Small intestine (tissue), 7 donors: Measurements from ENCODE around the gene QRICH2. TPM values are rescaled to one million over a fixed set of nuclear protein-coding genes. Genes with fewer than 3 reads are reported as not detected.
"Not testable (repeated sequence)": the region's sequence is repeated elsewhere in the genome, so short reads cannot be mapped to it uniquely, and the experiment has no call there.

Source experiments
- DNase-seq, 2 donors: peaks; one replicate each; pipeline versions ENCODE4 v3.0.0 to v3.0.0-alpha.2; 2013
- FAIRE-seq: peaks from 2 replicates; lab custom pipeline; 2012; peaks lifted over from hg19 to GRCh38; lab: Jason Lieb, UNC
- H3K27ac ChIP-seq, 3 donors: one replicate each; pipeline ENCODE4 v1.5.1; 2013; ENCODE audit warnings: low read length in 2 of 3, mild to moderate bottlenecking in 2 of 3, control low read depth in 1 of 3, inconsistent platforms in 1 of 3, low read depth in 1 of 3, moderate library complexity in 1 of 3
- H3K27me3 ChIP-seq, 3 donors: one replicate each; pipeline ENCODE4 v1.6.1; 2013; ENCODE audit warnings: low read length in 3 of 3, inconsistent platforms in 1 of 3; ENCODE audit not compliant: control insufficient read depth in 3 of 3, insufficient read depth in 3 of 3
- H3K36me3 ChIP-seq, 3 donors: one replicate each; pipeline ENCODE4 v1.6.1; 2013; ENCODE audit warnings: low read length in 3 of 3, inconsistent platforms in 1 of 3, low read depth in 1 of 3, mild to moderate bottlenecking in 1 of 3, moderate library complexity in 1 of 3; ENCODE audit not compliant: control insufficient read depth in 3 of 3, insufficient read depth in 2 of 3
- H3K4me1 ChIP-seq, 3 donors: one replicate each; pipeline ENCODE4 v1.6.1; 2013; ENCODE audit warnings: low read length in 2 of 3, inconsistent platforms in 1 of 3, low read depth in 1 of 3, mild to moderate bottlenecking in 1 of 3, moderate library complexity in 1 of 3; ENCODE audit not compliant: control insufficient read depth in 3 of 3, insufficient read depth in 2 of 3
- H3K4me3 ChIP-seq, 3 donors: one replicate each; pipeline ENCODE4 v1.5.1; 2013; ENCODE audit warnings: low read length in 3 of 3, control low read depth in 1 of 3, inconsistent platforms in 1 of 3, low read depth in 1 of 3, mild to moderate bottlenecking in 1 of 3, moderate library complexity in 1 of 3
- H3K9me3 ChIP-seq, 2 donors: one replicate each; pipeline ENCODE4 v1.6.1; 2013; ENCODE audit warnings: low read depth in 1 of 2, low read length in 1 of 2; ENCODE audit not compliant: control insufficient read depth in 2 of 2, insufficient read depth in 1 of 2
- WGBS, 3 donors: extraction: QIAGEN DNeasy Blood & Tissue Kit; methylation state at CpG; one replicate each; pipeline ENCODE4 v1.1.7; 2013; 5-methylcytosine and 5-hydroxymethylcytosine counted together
- polyA plus RNA-seq, 4 donors: library from polyadenylated mRNA; stranded (reverse) in 3 of 4; unstranded in 1 of 4; fragments of 200-250 nt in 3 of 4; fragments of 120-200 nt in 1 of 4; gene quantifications; one replicate each; pipeline versions ENCODE4 v1.2.1 to v1.2.3, GENCODE V29; 2013
- donor health status: healthy with polysubstance abuse.
- donor health status: control.
- donor health status: control.
- donor health status: Bipolar disorder and iron deficiency.
- donor health status: healthy.

The QRICH2 gene
- polyA plus RNA-seq, 4 donors = 2.4 to 3.0 (median 2.6) TPM

DNA sequence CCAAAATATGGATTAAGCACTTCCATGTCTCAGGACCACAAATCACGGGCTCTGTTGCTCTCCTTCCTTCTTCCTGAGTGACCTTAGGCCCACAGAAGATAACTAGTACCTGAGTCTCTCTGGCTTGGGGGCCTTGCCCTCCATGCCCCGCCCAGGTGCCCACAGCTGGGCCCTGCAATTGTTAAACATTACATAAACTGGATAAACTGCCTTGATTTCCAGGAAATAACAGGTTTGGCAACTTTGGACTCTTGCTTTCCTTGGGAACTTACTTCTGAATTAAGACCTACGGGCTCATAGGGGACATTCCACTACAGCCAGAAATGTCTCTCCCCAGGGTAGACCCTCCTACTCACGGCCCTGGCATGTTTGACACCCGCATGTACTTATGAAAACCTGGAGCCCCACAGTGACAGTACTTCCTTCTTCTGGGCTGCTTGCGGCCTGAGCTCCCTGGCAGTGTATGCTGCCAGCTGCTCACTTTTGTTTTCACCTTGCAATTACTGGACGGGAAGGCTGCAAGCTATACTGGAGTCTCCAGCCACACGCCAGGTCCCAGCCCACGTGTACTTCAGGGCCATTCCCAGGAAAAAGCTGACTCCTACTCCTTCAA, 45.2 kb downstream of the QRICH2 start:
- Histone ChIP-seq H3K9me3 (no peaks in the 10 kb centered on the region), H3K27me3 (no peaks in the 10 kb centered on the region), H3K4me1 (peaks cover 8 to 76% (median 9%) of the 10 kb centered on the region in 3 donors), H3K36me3 (peaks cover 0 to 15% (median 0%) of the 10 kb centered on the region in 3 donors), H3K4me3 (peak overlapping the region in 2 of 3 donors; percentile 36 to 40), H3K27ac (peak overlapping the region; percentile 74 to 97 (median 95))
- FAIRE-seq (no peak), DNase-seq (peak; percentile 97)
- WGBS, 3 donors = 14 to 46% (median 33%) methylated on average over 9 of the region's 9 CpGs

DNA sequence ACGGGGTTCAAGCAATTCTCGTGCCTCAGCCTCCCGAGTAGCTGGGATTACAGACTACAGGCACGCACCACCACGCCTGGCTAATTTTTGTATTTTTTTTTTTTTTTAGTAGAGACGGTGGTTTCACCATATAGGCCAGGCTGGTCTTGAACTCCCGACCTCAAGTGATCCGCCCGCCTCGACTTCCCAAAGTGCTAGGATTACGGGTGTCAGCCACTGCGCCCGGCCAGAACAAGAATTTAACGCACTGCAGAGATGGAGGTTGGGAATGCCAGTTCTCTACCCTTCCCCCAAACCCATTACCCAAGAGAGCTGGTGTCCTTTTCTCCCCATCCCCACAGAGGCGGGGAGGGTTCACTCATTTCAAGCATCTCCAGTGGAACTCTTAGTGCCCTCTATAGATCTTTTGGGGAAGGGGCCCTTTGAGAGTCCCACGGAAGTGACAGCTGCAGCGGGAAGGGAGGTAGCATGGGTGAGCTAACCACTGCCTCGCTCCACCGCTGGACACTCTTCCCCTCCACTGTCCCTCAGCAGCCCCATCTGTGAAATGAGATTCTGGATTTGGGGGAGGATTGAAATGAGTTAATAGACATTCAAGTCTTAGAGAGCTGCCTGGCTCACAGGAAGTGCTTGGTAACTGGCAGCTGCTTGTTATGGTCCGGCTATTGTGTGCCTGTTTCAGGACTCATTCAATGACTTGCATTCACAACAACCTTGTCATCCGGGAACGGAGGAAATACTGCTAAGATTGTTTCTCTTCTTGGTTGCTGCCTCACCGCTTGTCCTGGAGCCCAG, 46.5 kb downstream of the QRICH2 start:
- Histone ChIP-seq H3K36me3 (peaks cover 0 to 5% (median 0%) of the 10 kb centered on the region in 3 donors), H3K4me1 (peaks cover 8 to 64% (median 9%) of the 10 kb centered on the region in 3 donors), H3K9me3 (peaks cover 0 to 2% of the 10 kb centered on the region in 2 donors), H3K27me3 (no peaks in the 10 kb centered on the region), H3K27ac (peak overlapping the region; percentile 74 to 97 (median 95)), H3K4me3 (peak overlapping the region in 2 of 3 donors; percentile 36 to 40)
- peak in 1 of 2 donors; percentile 50 for DNase-seq
- WGBS, 3 donors = 78 to 82% (median 80%) methylated on average over 23 of the region's 23 CpGs
- FAIRE-seq = no peak

DNA sequence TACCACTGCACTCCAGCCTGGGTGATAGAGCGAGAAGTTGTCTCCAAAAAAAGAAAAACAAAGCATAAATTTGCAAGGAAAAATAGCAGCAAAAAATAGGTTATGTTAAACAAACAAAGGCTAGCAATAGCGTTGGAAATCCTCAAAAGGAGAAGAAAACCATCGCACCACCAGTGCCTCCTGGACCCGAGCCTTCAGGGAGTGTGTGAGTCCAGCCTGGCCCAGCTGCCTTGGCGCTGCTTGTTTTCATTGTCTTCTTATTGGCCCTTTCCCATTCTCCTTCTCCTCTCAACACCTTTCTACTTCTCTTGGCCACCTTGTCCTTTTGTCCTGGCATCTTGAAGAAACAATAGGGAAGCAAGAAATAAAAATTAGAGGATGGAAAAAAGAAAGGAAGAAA, 47.4 kb downstream of the QRICH2 start:
- no peak for FAIRE-seq

DNA sequence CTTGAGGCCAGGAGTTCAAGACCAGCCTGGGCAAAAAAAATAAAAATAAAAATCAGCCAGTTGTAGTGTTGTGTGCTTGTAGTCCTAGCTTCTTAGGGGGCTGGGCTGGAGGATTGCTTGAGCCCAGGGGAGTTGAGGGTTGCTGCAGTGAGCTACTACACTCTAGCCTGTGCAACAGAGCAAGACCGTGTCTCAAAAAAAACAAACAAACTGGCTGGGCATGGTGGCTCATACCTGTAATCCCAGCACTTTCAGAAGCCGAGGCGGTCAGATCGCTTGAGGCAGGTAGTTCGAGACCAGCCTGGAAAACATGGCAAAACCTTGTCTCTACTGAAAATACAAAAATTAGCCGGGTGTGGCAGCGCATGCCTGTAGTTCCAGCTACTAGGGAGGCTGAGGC, 47.9 kb downstream of the QRICH2 start:
- Histone ChIP-seq H3K36me3 (no peaks in the 10 kb centered on the region), H3K9me3 (peaks cover 0 to 6% of the 10 kb centered on the region in 2 donors), H3K27me3 (no peaks in the 10 kb centered on the region), H3K4me1 (peaks cover 8 to 64% (median 9%) of the 10 kb centered on the region in 3 donors), H3K4me3 (no peak overlapping the region), H3K27ac (peak overlapping the region; percentile 89 to 97 (median 89))
- DNase-seq = no peak
- WGBS, 3 donors = 85 to 90% (median 87%) methylated on average over 7 of the region's 7 CpGs
- no peak for FAIRE-seq

More for the DNA sequence above, 47.4 kb downstream of the QRICH2 start:
- no peaks in the 10 kb centered on the region for H3K27me3 ChIP-seq
- 68 to 74% (median 72%) methylated on average over 5 of the region's 5 CpGs for WGBS, 3 donors
- DNase-seq = no peak
- peak overlapping the region; percentile 89 to 97 (median 89) for H3K27ac ChIP-seq
- H3K36me3 ChIP-seq = no peaks in the 10 kb centered on the region
- H3K9me3 ChIP-seq = peaks cover 0 to 6% of the 10 kb centered on the region in 2 donors
- H3K4me3 ChIP-seq = no peak overlapping the region
- H3K4me1 ChIP-seq = peaks cover 8 to 64% (median 9%) of the 10 kb centered on the region in 3 donors

DNA sequence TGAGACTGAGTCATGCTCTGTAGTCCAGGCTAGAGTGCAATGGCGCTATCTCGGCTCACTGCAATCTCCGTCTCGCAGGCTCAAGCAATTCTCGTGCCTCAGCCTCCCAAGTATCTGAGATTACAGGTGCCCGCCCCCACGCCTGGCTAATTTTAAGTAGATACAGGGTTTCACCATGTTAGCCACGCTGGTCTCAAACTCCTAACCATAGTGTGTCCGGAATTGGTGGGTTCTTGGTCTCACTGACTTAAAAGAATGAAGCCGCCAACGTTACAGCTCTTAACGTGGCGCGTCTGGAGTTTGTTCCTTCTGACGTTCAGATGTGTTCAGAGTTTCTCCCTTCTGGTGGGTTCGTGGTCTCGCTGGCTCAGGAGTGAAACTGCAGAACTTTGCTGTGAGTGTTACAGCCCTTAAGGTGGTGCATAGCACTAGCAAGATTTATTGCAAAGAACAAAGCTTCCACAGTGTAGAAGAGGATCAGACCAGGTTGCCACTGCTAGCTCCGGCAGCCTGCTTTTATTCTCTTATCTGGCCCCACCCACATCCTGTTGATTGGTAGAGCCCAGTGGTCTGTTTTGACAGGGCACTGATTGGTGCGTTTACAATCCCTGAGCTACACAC, 51.5 kb downstream of the QRICH2 start:
- H3K9me3 ChIP-seq, FAIRE-seq, H3K27me3 ChIP-seq, H3K36me3 ChIP-seq, H3K4me3 ChIP-seq: not testable (repeated sequence)
- DNase-seq = peak in 1 of 2 donors; percentile 53
- Histone ChIP-seq H3K4me1 (peaks cover 6 to 43% (median 11%) of the 10 kb centered on the region in 3 donors), H3K27ac (peak overlapping the region in 2 of 3 donors; percentile 30 to 45)
- WGBS, 3 donors = 56 to 72% (median 67%) methylated on average over 19 of the region's 19 CpGs

DNA sequence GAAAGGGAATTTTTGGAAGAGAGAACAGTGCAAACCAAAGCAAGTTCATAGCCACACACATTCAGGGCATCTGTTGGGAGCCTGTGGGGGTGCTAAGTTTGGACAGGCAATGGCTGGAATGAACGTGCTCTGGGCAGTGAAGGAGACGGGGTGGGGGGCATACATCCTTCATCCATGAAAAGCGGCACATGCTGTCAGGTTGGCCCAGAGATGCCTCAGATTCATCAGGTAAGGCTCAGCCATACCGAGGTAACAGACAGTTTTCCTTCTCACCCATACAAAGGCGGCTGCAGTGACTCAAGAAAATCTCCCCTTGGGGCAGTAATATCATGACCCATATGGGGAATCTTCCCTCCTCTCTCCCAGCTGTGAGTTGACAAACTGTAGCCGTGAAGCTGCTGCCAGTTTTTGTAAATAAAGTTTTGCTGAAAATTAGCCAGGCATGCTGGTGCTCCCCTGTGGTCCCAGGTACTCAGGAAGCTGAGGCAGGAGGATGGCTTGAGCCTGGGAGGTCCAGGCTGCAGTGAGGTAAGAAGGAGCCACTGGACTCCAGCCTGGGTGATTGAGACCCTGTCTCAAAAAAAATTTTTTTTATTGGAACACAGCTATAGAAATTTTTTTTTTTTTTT, 52.2 kb downstream of the QRICH2 start:
- Histone ChIP-seq H3K27ac (no peak overlapping the region), H3K4me1 (peaks cover 6 to 38% (median 10%) of the 10 kb centered on the region in 3 donors), H3K4me3 (no peak overlapping the region), H3K9me3 (peaks cover 0 to 6% of the 10 kb centered on the region in 2 donors), H3K27me3 (no peaks in the 10 kb centered on the region), H3K36me3 (no peaks in the 10 kb centered on the region)
- WGBS, 3 donors = 73 to 84% (median 83%) methylated on average over 6 of the region's 6 CpGs
- FAIRE-seq = no peak
- no peak for DNase-seq

DNA sequence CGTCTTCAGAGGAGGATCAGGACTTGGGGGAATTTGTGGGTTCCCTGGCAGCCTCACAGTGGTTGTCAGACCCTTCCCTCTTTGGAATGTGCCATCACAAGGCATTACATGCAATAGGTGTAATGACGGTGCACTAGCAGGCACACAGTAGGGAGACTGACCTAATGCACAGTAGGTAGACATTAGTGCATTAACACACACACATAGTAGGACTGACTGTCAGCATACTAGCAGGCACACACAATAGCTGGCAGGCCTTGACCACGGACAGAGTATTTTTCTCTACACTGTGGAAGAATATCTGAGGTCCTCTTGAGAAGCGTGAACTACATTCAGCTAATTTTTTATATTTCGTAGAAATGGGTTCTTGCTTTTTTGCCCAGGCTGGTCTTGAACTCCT, 53.8 kb downstream of the QRICH2 start:
- no peaks in the 10 kb centered on the region for H3K27me3 ChIP-seq
- no peaks in the 10 kb centered on the region for H3K36me3 ChIP-seq
- WGBS, 3 donors = 94 to 97% (median 96%) methylated on average over 5 of the region's 5 CpGs
- H3K27ac ChIP-seq = no peak overlapping the region
- H3K4me3 ChIP-seq = no peak overlapping the region
- no peak for DNase-seq
- FAIRE-seq = no peak
- peaks cover 0 to 6% of the 10 kb centered on the region in 2 donors for H3K9me3 ChIP-seq
- peaks cover 3 to 25% (median 4%) of the 10 kb centered on the region in 3 donors for H3K4me1 ChIP-seq

DNA sequence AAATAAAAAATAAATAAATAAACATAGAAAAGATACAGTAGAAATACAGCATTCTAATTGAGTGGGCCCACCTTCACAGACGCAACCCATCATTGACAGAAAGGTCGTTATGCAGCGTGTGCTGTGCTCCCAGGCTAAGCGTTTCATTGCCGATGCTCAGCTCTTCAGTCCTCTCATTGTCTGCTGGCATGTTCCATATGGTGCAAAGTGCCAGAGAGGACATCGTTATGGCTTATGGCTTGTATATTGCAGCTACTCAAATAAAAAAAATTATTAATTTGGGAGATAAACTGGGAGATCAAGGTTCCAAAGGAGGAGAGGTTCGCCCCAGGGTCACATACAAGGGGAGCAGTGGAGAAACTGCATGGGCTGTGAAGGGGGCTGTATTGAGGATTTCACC, 54.2 kb downstream of the QRICH2 start:
- FAIRE-seq (no peak), DNase-seq (no peak)
- no peaks in the 10 kb centered on the region for H3K36me3 ChIP-seq
- 88 to 93% (median 91%) methylated on average over 7 of the region's 7 CpGs for WGBS, 3 donors
- no peaks in the 10 kb centered on the region for H3K27me3 ChIP-seq
- H3K27ac ChIP-seq = no peak overlapping the region
- H3K4me3 ChIP-seq = no peak overlapping the region
- H3K4me1 ChIP-seq = peaks cover 3 to 27% (median 4%) of the 10 kb centered on the region in 3 donors
- peaks cover 0 to 6% of the 10 kb centered on the region in 2 donors for H3K9me3 ChIP-seq
